ENCODE data around the gene CCDC68.

DNA sequence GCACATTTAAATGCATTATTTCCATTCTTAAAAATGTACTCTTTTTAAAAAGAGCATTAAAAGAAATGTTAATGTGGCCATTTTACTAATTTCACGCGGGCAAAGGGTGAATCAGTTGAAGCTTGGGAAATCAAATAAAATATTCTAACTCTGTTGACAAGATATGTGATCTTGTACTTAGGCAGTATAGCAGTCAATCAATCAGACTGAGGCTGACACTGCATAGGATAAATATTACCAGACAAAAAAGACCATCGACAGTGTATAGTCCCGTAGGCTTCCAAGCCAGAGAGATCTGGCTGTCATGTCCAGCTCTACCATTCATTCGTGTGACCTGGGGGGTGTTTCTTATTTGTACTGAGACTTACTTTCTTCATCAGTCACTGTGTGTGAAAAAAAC lies 39.8 kb upstream of the CCDC68 start:
- TF ChIP-seq CTCF (conservative IDR thresholded peaks at IDR 0.05; ENCODE audit: low read depth, low read length) (no peak), EZH2 (IDR thresholded peaks at IDR 0.05; ENCODE audit: low read length, unreplicated experiment) (no peak), EZH2phosphoT487 (IDR thresholded peaks at IDR 0.05; ENCODE audit: borderline replicate concordance, low read length) (no peak)
